GM12892 (cell line): ENCODE data around the gene ARMH4.
"Not testable (repeated sequence)": the region's sequence is repeated elsewhere in the genome, so short reads cannot be mapped to it uniquely, and the experiment has no call there.

Source experiments
- DNase-seq: peaks from one replicate; pipeline ENCODE4 v3.0.0; 2011; ENCODE audit not compliant: insufficient read length
- FAIRE-seq: peaks from 2 replicates; lab custom pipeline; 2011; peaks lifted over from hg19 to GRCh38; lab: Jason Lieb, UNC
- POLR2A ChIP-seq: IDR thresholded peaks from 2 replicates; pipeline ENCODE4 v1.6.1; 2011; ENCODE audit warnings: low read depth, low read length, control low read depth
- POLR2AphosphoS5 ChIP-seq: IDR thresholded peaks from 2 replicates; pipeline ENCODE4 v1.6.1; 2011; ENCODE audit warnings: low read depth, low read length, control low read depth
- TAF1 ChIP-seq: IDR thresholded peaks from 2 replicates; pipeline ENCODE4 v1.6.1; 2011; ENCODE audit warnings: low read depth, mild to moderate bottlenecking, control low read depth, low read length, borderline replicate concordance

Gene ARMH4

DNA sequence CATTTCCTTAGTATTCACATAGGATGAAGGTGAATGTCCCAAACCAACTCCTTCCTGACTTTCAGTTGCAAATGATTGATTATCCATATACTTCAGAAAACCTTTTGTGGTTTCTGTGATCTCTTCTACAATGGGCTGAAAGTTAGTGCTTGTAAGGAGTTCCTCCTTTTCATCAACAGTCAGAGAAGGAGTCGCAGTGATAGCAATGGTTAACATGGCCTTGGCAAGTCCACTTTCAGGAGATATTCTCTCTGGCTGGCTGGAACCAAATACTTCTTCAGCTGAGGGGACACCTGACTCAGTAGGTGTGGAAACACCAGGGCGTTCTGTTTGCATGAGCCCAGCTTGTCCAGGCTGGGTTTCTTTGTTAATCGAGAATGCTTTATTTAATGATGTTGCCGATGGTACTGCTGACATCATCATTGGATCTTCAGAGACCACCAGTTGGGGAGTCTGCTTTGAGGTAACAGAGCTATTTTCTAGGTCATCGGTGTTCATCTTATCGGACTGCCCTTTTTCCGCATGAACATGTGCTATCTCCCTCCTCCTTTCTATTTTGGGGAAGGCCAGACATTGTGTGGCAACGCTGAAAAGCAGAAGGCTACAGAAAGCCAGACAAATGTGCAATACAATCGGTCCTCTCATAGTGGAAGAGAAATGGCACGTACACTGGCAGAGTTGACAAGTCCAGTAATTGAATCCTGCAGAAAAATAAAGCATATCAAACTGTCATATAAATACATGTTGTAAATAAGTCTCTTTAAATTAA, 13.1 kb downstream of the ARMH4 start:
- no peak for DNase-seq
- FAIRE-seq = no peak
- TF ChIP-seq TAF1 = no peak
- TF ChIP-seq POLR2AphosphoS5 = no peak
- TF ChIP-seq POLR2A = no peak

GRCh38 chr14:58138031-58138713, 13.8 kb downstream of the ARMH4 start:
- FAIRE-seq = peak; percentile 33
- no peak for TF ChIP-seq POLR2AphosphoS5
- no peak for TF ChIP-seq TAF1
- no peak for TF ChIP-seq POLR2A
- DNase-seq = no peak

DNA sequence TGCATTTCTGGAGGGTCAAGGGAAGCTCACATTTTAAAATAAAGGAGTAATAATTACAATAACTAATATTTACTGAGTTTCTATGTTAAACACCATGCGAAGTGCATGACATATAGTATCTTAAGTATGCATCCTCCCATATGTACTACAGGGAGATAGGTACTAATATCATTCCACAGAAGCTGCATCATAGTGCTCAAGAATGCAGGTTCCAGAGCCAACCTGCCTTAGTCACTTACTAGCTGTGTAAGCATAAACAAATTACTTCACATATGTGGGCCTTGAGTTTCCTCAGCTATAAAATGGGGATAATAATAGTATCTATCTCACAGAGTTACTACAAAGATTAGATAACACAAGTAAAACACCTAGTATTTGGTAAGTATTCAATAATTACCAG, 18.3 kb downstream of the ARMH4 start:
- TF ChIP-seq POLR2AphosphoS5 (no peak), POLR2A (no peak), TAF1 (no peak)
- FAIRE-seq = no peak
- DNase-seq = no peak

DNA sequence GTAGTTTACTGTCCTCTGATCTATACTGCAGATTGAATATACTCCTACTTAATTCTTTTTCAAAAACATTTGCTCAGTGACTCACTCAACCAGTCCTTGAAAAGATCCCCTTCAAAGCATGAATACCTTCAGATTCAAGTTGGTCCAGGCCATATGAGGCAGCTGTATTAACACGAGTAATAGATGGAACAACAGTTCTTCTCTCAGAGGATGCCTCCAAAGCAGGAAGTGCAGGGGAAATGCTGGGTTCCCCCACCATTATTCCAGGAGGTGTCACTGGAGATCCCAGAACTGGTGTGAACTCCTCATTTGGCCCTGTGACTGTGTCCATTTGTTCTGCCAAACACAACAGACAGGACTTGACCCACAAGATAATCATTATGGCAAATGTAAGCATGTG, 20.6 kb downstream of the ARMH4 start:
- FAIRE-seq (no peak), DNase-seq (no peak)
- no peak for TF ChIP-seq POLR2A

- FAIRE-seq (no peak), DNase-seq (no peak)
- TF ChIP-seq TAF1 = no peak
- no peak for TF ChIP-seq POLR2AphosphoS5
- no peak for TF ChIP-seq POLR2A
These were observed 21.8 kb downstream of the ARMH4 start for GRCh38 chr14:58130116-58130782.

GRCh38 chr14:58129208-58129607, 22.8 kb downstream of the ARMH4 start:
- FAIRE-seq = no peak
- no peak for DNase-seq
- no peak for TF ChIP-seq POLR2AphosphoS5
- no peak for TF ChIP-seq TAF1
- TF ChIP-seq POLR2A = no peak

DNA sequence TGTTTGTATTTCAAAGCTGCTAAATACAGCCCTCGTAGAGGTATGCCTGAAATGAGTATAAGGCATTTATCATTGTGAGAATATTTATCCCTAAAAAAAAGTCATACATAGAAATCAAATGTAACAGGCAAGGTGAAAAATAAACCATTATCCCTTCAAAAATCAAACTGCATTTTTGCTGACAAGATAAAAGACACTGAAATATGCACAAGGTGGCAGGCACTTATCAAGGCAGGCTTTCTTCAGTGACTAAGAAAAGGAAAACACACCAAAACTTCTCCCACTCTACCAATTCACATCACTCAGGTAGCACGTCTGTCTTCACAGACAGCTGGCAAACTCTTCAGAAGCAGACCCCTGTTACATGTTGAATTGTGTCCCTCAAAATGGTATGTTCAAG, 23.6 kb downstream of the ARMH4 start:
- FAIRE-seq (no peak), DNase-seq (no peak)
- TF ChIP-seq TAF1 (no peak), POLR2AphosphoS5 (no peak), POLR2A (no peak)

- not testable (repeated sequence) for FAIRE-seq
These were observed 29.5 kb downstream of the ARMH4 start for GRCh38 chr14:58122546-58122945.

DNA sequence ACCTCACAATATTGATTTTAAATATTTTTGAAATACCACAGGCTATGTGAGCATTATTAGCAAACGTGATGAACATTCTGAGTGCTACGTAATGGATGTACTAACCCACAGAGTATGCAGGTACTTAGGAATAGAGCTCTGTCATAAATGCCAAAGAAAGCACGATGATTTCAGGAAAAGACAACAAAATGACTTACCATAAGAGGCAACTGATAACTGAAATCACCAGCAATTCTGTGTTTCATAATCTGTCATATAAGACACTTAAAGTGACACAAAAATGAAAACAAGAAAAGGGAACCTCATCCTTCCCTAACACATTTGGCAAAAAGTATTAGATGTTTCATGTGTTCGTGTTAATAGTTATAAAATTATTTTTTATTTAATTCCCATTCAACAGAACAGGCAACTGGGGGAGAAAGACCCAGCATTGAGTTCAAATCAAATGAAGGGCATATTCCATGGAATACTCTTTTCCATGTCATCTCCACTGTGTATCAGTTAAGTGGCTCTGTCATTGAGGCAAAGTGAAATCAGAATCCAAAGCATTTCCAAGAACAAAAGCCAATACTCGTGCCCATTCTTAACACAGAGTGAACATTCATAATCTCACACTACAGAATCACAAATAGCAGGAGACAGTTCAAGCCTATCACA, 30.4 kb downstream of the ARMH4 start:
- no peak for TF ChIP-seq POLR2AphosphoS5
- TF ChIP-seq TAF1 = no peak
- no peak for TF ChIP-seq POLR2A
- FAIRE-seq (no peak), DNase-seq (no peak)

More at GRCh38 chr14:58122546-58122945, 29.5 kb downstream of the ARMH4 start:
- not testable (repeated sequence) for DNase-seq

DNA sequence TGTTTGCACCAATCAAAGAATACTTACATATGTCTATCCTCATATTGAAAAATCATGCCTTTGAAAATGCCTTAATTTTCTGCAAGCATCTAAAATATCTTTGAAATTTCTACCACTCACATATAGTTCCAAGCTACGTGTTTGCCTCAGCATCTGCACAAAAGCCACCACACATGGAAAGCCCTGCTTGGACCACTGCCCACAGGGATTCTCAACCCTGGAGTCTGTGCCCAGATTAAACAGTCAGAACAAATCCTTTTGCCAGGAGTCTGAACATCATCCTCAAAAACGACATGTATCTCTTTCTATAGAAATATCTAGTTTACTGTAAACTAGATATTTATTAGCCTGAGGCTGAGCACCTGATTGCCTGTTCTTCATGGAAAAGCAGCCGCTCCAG, 32.6 kb downstream of the ARMH4 start:
- DNase-seq = no peak
- no peak for FAIRE-seq
- TF ChIP-seq POLR2AphosphoS5 (no peak), TAF1 (no peak), POLR2A (no peak)

- no peak for TF ChIP-seq POLR2A
- FAIRE-seq = no peak
- DNase-seq = no peak
These were observed 33.8 kb downstream of the ARMH4 start for GRCh38 chr14:58118097-58118815.
